Cardiac fibroblast (primary cell): ENCODE data around the gene TMEM38B.

Experiments used
- DNase-seq, 2 donors: peaks; one replicate each; pipeline versions ENCODE4 v3.0.0 to v3.0.0-alpha.2; 2010; ENCODE audit warnings: low read depth in 2 of 2
- H3K4me3 ChIP-seq, 2 donors: replicated peaks in 1 of 2; 1 replicate in 1 of 2; 2 replicates in 1 of 2; pipeline ENCODE4 v1.5.1; 2011; ENCODE audit warnings: low read depth in 2 of 2, low read length in 2 of 2, mild to moderate bottlenecking in 2 of 2, moderate library complexity in 1 of 2
- TF ChIP-seq, protein P1 (sequence below): IDR thresholded peaks from one replicate; pipeline ENCODE4 v1.5.1; 2011; ENCODE audit warnings: low read depth, mild to moderate bottlenecking, low read length, inconsistent platforms

TMEM38B gene

DNA sequence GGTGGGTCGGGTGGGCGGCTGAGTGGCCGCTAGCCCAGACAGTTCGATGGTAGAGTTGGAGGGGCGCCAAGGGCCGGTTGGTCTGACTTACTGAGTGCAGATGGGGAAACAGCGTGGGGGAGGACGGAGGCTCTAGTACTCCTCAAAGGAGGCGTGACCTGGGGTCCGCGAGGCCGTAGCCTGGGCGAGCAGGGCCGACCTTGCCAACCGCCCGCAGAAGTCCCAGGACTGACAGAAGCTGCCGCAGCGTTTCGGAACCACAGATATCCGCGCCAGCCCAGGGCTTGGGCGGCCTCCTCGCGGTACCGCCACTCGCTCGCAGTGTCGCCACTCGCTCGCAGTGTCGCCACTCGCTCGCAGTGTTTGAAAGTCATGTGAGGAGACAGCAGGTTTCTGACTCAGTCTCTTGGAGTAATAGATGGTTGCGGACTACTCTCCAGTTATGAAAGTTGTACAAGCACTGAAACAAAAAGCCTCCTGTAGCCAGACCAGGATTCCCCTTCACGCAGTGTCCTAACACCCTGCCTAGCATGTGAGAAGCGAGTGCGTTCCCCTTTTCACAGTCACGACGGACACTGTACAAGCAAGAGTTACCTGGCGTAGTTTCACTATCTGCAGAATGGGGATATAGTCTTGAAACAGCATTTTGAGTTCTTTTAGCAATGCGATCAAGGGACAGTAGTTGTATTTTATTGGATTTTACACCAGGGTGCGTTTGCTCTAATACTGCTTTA is 674 bp downstream of the TMEM38B start:
- TF ChIP-seq, protein P1, sequence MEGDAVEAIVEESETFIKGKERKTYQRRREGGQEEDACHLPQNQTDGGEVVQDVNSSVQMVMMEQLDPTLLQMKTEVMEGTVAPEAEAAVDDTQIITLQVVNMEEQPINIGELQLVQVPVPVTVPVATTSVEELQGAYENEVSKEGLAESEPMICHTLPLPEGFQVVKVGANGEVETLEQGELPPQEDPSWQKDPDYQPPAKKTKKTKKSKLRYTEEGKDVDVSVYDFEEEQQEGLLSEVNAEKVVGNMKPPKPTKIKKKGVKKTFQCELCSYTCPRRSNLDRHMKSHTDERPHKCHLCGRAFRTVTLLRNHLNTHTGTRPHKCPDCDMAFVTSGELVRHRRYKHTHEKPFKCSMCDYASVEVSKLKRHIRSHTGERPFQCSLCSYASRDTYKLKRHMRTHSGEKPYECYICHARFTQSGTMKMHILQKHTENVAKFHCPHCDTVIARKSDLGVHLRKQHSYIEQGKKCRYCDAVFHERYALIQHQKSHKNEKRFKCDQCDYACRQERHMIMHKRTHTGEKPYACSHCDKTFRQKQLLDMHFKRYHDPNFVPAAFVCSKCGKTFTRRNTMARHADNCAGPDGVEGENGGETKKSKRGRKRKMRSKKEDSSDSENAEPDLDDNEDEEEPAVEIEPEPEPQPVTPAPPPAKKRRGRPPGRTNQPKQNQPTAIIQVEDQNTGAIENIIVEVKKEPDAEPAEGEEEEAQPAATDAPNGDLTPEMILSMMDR, result no peak
- H3K4me3 ChIP-seq, result peak overlapping the region; percentile 78 to 85
- peak; percentile 57 to 62 for DNase-seq

DNA sequence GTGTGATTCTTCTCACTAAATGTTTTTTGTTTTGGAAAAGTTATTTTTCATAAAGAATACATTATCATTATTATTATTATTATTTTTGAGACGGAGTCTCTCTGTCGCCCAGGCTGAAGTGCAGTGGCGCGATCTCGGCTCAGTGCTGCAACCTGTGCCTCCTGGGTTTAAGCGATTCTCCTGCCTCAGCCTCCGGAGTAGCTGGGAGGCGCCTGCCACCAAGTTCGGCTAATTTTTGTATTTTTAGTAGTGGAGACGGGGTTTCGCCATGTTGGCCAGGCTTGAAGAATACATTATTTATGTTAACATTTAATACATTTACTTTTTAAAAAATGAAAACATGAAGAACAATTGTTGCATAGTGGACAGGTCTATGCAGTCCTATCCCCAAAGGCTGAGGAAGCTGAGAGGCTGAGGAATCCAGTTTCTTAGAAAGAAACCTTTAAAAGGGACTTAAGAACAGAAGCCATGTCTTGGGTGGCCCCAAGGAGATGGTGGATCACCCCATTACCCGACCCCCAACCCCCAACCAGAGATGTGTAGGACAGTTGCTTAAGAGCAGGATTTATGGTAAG is 2.0 kb downstream of the TMEM38B start:
- no peak overlapping the region for H3K4me3 ChIP-seq
- TF ChIP-seq, protein P1, result no peak
- no peak for DNase-seq

DNA sequence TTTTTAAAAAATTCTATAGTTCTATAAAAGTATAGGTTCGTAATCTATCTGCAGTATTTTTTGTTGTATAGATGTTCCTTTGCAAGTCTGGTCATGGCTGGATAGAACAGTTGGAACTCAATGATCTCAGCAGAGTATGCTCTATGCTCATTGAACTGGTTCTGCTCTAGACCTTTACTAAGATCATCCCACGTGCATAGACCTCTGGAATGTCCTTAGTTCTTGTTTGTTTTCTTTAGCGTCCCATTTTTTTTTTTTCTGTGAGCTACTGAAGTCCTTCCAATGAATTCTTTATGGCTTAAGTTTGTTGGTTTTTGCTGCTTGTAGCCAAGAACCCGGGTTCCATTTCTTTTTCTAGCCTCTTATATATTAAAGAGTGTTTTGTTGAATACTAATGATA is 3.5 kb downstream of the TMEM38B start:
- no peak overlapping the region for H3K4me3 ChIP-seq
- DNase-seq, result peak in 1 of 2 donors; percentile 60
- TF ChIP-seq, protein P1, result no peak

DNA sequence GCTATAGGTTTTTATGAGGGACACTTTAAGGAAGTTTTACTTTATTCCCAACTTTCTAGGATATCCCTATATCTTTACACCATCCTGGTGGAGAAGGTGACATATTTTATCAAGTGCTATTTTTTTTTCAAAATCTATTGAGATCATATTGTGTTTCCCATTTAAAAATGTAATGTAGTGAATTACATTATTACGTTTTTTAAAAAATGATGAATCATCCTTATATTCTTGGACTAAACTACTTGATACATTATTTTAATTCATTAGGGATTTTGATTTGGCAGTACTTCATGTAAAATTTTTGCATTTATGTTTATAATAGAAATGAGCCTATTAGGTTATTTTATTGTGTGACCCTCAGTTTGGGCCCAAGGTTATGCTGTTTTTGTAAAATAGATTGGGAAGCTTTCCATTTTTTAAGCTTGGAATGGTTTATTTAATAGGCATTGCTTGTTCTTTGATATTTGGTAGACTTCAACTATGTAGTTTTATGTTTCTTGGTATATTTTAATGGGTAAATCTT is 4.1 kb downstream of the TMEM38B start:
- H3K4me3 ChIP-seq, result no peak overlapping the region
- no peak for DNase-seq
- TF ChIP-seq, protein P1, result no peak

DNA sequence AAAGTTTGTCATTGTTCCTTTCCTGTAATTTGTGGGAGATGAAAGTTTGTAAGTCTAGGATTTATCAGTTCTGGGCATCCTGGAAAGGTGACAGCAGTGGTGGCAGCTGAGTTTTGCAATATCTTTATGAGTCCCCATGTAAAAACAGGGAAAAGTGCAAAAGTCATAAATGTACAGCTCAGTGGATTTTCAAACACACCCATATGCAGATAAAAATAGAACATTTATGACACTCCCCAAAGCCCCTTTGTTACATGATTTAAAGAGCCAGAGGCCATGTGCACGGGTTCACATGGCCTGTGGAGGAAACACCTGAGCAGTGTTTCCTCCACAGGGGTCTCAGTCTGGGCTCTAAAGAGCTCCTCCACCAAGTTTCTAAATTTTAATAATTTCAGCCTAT is 6.3 kb downstream of the TMEM38B start:
- DNase-seq, result no peak
- TF ChIP-seq, protein P1, result no peak
- H3K4me3 ChIP-seq, result no peak overlapping the region

DNA sequence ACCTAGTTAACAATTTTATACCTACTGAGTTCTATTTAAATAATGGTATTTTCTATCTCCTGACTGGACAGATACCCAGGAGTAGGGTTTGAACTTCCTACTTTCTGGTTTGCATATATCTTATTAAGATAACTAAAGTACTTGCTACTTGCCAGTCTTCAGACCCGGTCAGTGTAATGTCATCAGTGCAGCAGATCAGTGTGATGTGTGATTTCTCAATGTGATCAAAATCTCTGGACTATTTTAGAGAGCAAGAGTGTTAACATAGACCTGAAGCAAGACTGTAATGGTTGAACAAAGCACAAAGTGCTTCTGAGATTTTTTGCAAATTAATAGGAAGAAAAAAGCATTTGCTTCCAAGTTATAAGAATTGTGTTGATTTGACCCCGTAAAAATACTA is 6.8 kb downstream of the TMEM38B start:
- DNase-seq, result no peak
- TF ChIP-seq, protein P1, result no peak
- H3K4me3 ChIP-seq, result no peak overlapping the region
